HG03039 (cell line): ENCODE results near the gene THOC6.

Experiments
- ATAC-seq: cut with Tn5 transposase; IDR thresholded peaks from one replicate; pipeline ENCODE4 v1.9.1; 2021; ENCODE audit warnings: mild to moderate bottlenecking, moderate library complexity; ENCODE audit not compliant: unreplicated experiment

Gene THOC6

GRCh38 chr16:3029491-3030221 is 5.8 kb downstream of the THOC6 start:
- no peak for ATAC-seq

GRCh38 chr16:3030222-3031212 is 6.7 kb downstream of the THOC6 start:
- no peak for ATAC-seq

- no peak for ATAC-seq
Observed at GRCh38 chr16:3032624-3033023, 8.8 kb downstream of the THOC6 start.

- ATAC-seq, result no peak
Observed at GRCh38 chr16:3035289-3035971, 11.6 kb downstream of the THOC6 start.

- ATAC-seq, result no peak
Observed at GRCh38 chr16:3035972-3036725, 12.3 kb downstream of the THOC6 start.

GRCh38 chr16:3036726-3037315 is 13.0 kb downstream of the THOC6 start, which contains the start of gene BICDL2:
BICDL2 (minus strand) TSS chr16:3036944; CDS start chr16:3035496, 1,448 bp downstream.
- no peak for ATAC-seq

GRCh38 chr16:3038256-3038655 is 14.4 kb downstream of the THOC6 start:
- no peak for ATAC-seq

GRCh38 chr16:3038896-3039295 is 15.1 kb downstream of the THOC6 start:
- ATAC-seq, result no peak

- no peak for ATAC-seq
Observed at GRCh38 chr16:3042376-3042775, 18.5 kb downstream of the THOC6 start.

GRCh38 chr16:3044708-3045107 is 20.9 kb downstream of the THOC6 start:
- no peak for ATAC-seq

- no peak for ATAC-seq
Observed at GRCh38 chr16:3045758-3046640, 22.2 kb downstream of the THOC6 start, which contains the start of gene MMP25. MMP25 (plus strand) TSS chr16:3046561; CDS start chr16:3046918, 357 bp downstream.

GRCh38 chr16:3046641-3047386 is 23.0 kb downstream of the THOC6 start:
- ATAC-seq, result no peak

GRCh38 chr16:3047387-3047720 is 23.5 kb downstream of the THOC6 start:
- ATAC-seq, result no peak

GRCh38 chr16:3049921-3050481 is 26.2 kb downstream of the THOC6 start:
- ATAC-seq, result no peak

- ATAC-seq, result no peak
Observed at GRCh38 chr16:3050487-3050886, 26.7 kb downstream of the THOC6 start.

GRCh38 chr16:3051009-3051408 is 27.2 kb downstream of the THOC6 start:
- ATAC-seq, result no peak

- ATAC-seq, result no peak
Observed at GRCh38 chr16:3051494-3051893, 27.7 kb downstream of the THOC6 start.
